Measurements from ENCODE around the gene DNAJC3. TPM values are rescaled to one million over a fixed set of nuclear protein-coding genes. Genes with fewer than 3 reads are reported as not detected.
"Not testable (repeated sequence)": the region's sequence is repeated elsewhere in the genome, so short reads cannot be mapped to it uniquely, and the experiment has no call there.

DNAJC3 gene
- 19.4 and 25.6 TPM in 2 replicates for total RNA-seq (2014; rRNA removed; shearing (Covaris generic))

DNA sequence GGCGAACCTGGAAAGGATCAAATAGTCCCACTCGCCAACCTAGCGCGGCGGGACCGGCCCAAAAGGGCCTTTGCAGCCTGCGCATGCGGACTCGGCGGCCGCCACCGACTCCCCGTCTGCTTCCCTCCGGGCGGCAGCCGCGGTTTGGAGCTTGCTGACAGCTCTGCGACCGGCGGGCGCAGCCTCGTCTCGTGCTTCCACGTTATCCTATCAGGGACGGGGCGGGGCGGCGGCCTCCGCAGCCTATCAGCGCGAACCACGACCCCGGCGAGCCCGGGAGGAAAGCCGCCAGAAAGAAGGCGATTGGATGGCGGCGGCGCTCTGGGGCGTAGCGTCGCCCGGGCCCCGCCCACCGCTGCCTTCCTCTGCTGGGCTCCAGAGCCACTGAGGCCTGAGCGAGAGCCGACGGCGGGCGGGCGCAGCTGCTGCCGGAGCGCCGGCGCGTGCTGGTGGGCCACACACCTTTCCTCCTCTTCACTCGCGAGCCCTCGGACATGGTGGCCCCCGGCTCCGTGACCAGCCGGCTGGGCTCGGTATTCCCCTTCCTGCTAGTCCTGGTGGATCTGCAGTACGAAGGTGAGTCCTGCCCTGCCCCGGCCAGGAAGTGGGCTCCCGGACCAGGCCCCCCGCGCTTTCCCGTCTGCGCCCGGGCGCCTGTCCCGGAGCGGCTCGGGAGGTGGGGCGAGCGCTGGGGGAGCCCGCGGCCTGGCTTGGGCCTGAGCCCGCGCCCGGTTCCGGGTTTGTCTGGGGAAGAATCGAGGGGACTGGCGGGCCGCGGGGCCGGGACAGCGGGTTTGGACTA, at the start of gene DNAJC3:
Gene DNAJC3, plus strand, starts transcription at position 378 of the 802 bp plus-strand sequence. Its CDS starts 117 bp downstream, at position 495.
- peak; percentile 97 for DNase-seq (ENCODE audit: low read depth)

- no peak for DNase-seq (ENCODE audit: low read depth)
Measured at GRCh38 chr13:95627590-95627989, 49.3 kb upstream of the DNAJC3 start.

- DNase-seq (ENCODE audit: low read depth): no peak
Measured at GRCh38 chr13:95628488-95628887, 48.5 kb upstream of the DNAJC3 start.

GRCh38 chr13:95629071-95629470, 47.9 kb upstream of the DNAJC3 start:
- DNase-seq (ENCODE audit: low read depth): no peak

GRCh38 chr13:95630593-95630992, 46.3 kb upstream of the DNAJC3 start:
- no peak for DNase-seq (ENCODE audit: low read depth)

DNA sequence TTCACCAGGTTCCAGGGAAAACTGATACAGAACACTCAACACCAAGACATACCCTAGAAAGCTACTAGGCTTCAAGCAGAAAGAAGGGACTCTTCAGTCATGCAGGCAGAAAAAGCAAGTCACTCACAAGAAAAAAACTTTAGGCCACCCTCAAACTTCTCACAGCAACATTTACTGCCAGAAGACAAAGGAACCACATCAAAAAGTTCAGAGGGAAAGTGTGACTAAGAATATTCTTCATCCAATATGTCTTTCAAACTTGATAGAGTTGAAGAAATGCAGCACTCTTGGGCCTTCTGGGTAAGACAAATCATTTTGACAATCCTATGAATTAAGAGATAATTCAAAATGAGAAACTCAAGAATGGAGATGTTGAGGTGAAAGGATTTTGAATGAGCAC, 40.1 kb upstream of the DNAJC3 start:
- no peak for DNase-seq (ENCODE audit: low read depth)

DNA sequence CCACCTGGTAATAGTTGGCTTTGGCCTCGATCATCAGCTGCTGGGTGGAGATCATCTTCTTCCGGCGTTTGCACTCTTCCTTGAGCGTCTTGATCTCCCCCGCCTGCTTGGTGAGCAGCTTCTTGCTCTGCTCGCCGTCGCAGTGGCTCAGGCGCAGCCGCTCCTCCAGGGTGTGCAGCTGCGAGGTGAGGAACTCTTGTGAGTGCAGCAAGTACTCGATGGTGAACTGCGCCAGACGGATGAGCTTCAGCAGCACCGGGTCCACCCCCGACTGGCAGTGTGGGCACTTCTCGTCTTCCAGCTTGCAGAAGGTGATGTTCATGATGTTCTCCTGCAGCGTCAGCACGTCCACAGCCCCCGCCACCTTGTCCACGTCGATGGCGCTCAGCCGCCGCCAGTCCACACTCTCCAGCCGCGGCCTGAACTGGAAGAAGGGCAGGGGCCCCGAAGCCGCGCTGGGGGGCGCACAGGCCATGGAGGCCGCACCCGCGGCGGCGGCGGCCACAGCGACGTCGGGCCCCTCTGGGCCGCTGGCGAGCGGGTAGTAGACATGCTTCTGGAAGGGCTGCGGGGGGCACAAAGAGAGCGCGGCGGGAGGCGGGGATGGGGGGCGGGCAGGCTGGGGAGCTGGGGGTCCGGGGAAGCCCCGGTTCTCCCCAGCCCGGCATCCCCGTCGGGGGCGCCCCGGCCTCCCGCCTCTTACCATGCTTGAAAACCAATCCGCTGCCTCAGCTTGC, 35.5 kb upstream of the DNAJC3 start:
- no peak for DNase-seq (ENCODE audit: low read depth)

DNA sequence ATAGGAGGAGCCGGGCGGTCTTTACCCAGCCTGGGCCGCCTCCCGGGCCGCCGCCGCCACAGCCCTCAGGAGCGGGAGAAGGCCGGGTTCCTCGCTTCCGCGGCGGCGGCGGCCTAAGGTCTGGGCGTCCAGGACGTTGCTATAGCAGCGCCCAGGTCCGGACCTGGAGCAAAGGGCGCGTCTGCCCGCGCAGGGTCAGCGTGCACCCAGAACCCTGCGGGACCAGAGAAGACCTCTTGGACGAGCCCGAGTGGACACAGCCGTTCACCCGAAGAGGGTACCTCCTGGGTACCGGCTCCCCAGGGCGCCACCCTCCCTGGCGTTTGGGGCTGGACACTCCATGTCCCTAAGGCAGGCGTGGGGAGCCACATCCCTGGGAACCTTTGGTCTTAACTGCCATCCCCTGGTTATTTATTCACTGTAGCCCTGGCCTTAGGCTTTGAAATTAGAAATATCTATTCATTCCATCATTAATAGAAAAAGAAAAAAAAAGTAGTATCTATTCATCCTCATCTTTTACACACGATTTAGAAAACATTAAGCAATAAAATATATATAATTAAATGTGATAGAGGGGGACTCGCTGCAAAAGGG, 34.8 kb upstream of the DNAJC3 start:
- no peak for DNase-seq (ENCODE audit: low read depth)

DNA sequence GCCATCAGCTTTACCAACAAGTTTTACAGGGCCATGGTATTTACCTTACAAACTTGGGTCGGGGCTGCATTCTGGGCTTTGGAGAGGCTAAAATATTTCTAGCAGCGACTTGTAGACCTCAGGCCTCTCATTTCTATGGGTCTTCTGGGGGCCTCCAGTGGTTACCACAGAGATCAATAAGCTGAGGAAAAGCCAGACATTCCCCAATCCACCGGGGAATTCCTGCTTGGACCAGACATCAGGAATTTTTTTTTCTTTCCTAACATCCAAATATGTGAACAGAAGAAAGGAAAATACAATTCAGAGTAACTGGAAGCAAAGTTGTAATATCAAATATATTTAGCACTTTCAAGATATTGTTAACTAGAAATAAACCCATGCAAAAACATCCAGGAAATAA, 33.9 kb upstream of the DNAJC3 start:
- no peak for DNase-seq (ENCODE audit: low read depth)

DNA sequence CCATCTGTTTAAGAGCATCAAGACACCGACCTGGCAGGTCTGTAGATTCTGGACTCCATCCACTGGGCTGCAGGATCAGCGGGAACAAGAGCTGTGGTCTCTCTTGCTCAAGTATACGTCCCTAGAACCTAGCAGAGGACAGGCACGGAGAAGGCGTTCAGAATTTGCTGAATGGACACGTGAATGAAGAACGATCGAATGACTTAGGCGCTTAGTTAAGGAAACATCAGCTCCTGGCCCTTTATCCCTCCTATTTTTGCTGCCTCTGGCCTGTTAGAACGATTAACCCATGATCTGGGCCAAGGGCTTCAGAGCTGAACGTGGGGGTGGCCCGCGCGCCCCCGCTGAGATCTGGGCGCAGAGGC, 33.4 kb upstream of the DNAJC3 start:
- DNase-seq (ENCODE audit: low read depth): peak; percentile 18

DNA sequence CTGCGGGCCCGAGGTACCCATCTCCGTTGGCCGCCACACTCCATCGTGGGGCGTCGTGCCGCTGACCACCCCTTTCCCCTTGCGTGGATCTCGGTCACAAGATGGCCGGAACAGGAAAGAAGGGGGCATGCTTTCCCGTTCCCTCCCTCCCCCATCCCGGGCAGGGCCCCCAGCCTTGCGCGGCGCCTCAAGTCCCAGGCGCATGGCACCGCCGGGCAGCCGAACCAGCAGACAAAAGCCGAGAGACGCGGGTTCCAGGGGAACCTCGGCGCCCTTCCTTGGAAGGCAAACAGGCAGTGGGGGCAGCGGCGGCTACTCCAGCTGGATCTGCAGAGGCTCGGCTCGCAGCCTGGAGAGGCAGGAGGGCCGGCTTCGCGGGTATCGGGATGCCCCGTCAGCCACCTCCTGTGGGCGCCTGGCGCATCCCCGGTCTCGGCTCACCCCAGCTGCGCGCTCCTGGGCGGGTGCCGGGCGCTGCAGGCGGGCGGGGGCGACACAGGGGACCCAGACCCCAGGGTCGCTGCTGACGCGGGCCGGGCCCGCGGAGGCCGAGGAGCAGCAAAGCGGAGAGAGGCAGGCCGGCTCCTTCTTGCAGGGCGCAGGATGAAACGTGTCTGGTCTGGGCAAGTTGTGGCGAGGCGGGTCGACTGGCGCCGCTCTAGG, 32.9 kb upstream of the DNAJC3 start:
- DNase-seq (ENCODE audit: low read depth): peak; percentile 49

- peak; percentile 89 for DNase-seq (ENCODE audit: low read depth)
Measured at GRCh38 chr13:95644601-95645052, 32.3 kb upstream of the DNAJC3 start, which contains the start of gene DZIP1. Gene DZIP1, minus strand, starts transcription at chr13:95644706. Its CDS starts 2,677 bp downstream, at chr13:95642029.

DNA sequence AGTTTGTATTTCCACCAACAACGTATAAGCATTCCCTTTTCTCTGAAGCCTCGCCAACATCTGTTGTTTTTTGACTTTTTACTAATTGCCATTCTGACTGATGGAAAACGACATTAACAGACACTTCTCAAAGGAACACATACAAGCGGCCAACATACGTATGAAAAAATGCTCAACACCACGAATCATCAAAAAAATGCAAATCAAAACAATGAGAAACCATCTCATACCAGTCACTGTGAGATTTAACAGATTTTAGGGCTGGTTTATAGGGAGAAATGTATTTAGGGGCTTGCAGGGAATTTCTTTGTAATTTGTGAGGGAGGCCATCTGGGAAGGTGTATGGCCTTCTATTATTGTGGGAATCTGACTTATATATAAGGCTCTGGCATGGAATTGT, 29.6 kb upstream of the DNAJC3 start:
- DNase-seq (ENCODE audit: low read depth): no peak

- no peak for DNase-seq (ENCODE audit: low read depth)
Measured at GRCh38 chr13:95650696-95651095, 26.2 kb upstream of the DNAJC3 start.

DNA sequence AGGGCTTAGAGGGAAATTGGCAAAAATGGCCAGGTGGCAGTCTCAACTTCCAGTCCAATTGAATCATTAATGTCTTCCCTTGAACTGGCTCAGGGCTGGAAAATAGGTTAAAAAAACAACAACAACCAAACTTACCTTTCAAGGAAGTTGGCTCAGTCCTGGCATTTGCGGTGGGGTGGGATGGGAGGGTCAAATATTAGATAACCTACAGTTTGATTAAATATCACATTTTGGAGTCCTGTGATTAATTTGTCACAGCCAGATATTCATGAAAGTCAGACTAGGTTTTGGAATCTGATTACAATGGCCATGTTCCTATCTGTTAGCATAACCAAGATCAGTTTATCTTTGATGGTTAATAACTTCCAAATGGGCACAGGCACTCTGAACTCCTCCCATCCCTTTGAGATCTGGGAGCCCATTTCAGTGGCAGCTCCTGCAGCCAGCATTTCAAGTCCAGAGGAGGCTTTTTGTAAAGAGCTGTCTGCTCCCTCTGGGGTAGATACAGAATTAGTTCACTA, 24.6 kb upstream of the DNAJC3 start:
- no peak for DNase-seq (ENCODE audit: low read depth)

GRCh38 chr13:95652821-95653220, 24.1 kb upstream of the DNAJC3 start:
- no peak for DNase-seq (ENCODE audit: low read depth)

DNA sequence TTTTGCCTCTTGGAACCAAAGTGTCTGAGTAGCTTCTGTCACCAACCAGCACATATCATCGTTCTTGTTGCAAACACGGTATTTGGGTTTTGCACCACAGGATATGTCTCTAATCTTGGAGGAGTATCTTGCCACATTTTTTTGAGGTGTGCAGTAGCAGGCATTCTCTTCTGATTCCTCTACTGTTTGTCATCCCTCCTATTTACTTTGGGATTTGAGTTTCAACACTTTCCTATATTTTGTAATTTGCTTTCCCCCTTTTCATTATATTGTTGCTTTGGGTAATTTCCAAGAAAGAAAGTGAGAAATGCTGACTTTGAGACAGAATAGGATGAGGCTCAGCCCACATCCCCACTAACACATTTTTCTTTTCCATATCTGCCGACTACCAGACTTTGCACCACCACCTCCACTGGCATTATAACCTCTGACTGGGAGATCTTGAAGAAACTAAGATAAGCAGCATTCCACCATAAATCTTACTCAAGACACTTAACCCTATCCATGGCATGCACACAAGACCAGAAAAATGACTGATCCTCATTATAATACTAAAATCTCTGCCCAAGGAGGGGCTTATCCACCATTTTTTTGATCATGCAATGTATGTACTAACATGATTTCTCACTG, 20.4 kb upstream of the DNAJC3 start:
- no peak for DNase-seq (ENCODE audit: low read depth)

GRCh38 chr13:95659500-95659899, 17.4 kb upstream of the DNAJC3 start:
- no peak for DNase-seq (ENCODE audit: low read depth)

DNA sequence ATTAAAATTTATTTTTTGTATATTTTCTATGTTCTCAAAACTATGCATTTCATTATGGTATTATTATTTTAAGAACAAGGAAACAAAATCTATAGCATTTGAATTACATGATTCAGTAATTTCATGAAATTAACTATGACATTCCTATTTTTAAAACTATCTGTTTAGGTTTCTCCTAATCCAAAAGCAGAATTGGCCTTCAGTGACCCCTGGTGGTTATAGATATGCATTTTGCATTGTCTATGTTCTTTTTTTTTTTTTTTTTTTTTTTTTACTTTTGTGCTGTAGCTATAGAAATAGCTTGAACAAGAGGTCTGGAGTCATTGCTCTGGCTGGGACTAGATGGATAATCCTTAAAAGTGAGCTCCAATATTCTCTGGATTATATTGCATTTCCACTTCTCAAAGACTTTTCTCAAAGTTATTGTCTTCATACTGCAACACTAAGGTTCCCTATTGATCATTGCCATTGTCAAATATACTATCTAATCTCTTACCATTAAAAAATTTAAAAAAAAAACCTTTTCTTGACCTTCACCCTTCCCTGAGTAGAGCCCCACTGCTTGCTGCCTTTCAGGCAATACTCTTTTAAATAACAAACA, 15.9 kb upstream of the DNAJC3 start:
- DNase-seq (ENCODE audit: low read depth): peak; percentile 37

DNA sequence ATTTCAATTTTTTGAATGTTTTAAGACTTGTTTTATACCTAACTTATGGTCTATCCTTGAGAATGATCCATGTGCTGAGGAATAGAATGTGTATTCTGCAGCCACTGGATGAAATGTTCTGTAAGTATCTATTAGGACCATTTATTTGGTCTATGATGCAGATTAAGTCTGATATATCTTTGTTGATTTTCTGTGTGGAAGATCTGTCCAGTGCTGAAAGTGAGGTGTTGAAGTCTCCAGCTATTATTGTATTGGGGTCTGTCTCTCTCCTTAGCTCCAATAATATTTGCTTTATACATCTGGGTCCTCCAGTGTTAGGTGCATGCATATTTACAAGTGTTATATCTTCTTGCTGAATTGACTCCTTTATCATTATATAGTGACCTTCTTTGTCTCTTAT, 9.7 kb upstream of the DNAJC3 start:
- DNase-seq (ENCODE audit: low read depth): not testable (repeated sequence)

- DNase-seq (ENCODE audit: low read depth): no peak
Measured at GRCh38 chr13:95671597-95671996, 5.3 kb upstream of the DNAJC3 start.
